Lung microvascular endothelial cell (primary cell): Measurements from ENCODE around the gene GPR108. TPM values are rescaled to one million over a fixed set of nuclear protein-coding genes. Genes with fewer than 3 reads are reported as not detected.
"Not testable (repeated sequence)": the region's sequence is repeated elsewhere in the genome, so short reads cannot be mapped to it uniquely, and the experiment has no call there.

ENCODE experiments used
- DNase-seq, 2 donors: peaks; one replicate each; pipeline versions ENCODE4 v3.0.0 to v3.0.0-alpha.2; 2010; ENCODE audit warnings: low read depth in 2 of 2
- total RNA-seq: library from RNA; depleted of rRNA; stranded (reverse); fragments of >200 nt; gene quantifications from 2 replicates; pipeline ENCODE4 v1.2.1, GENCODE V29; 2014

Gene GPR108
- total RNA-seq = 42.1 and 58.3 TPM in 2 replicates

DNA sequence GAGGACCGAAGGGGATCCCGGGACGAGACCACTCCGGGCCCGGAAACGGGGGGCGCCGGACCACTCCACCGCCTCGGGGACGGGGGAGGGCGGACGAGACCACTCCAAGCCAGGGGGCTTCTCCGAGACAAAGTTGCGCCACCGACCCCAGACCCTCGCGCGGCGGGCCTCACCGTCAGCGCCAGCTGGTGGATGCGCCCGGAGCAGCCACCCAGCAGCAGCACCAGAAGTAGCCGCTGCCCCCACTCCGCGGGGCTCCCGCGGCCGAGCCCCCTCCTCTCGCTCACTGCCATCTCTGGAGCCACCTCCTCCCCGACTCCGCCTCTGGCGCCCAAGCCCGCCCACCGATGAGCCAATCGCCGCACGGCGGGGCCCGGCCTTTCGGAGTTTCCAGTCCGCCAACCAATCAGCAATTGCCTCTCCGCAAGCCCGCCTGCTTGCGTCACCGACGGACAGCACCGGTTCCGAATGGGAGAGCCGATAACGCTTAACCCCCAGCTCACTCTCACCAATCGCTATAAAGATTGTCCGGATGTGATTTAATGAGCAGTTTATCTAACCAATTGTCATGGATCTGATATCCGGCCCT is at the start of gene GPR108:
Gene GPR108, minus strand, starts transcription at position 297 of the 589 bp plus-strand sequence. Its CDS starts 4 bp downstream, at position 293.
- DNase-seq = peak in 1 of 2 donors; percentile 100

GRCh38 chr19:6779206-6779605 is 41.8 kb upstream of the GPR108 start:
- DNase-seq = no peak

DNA sequence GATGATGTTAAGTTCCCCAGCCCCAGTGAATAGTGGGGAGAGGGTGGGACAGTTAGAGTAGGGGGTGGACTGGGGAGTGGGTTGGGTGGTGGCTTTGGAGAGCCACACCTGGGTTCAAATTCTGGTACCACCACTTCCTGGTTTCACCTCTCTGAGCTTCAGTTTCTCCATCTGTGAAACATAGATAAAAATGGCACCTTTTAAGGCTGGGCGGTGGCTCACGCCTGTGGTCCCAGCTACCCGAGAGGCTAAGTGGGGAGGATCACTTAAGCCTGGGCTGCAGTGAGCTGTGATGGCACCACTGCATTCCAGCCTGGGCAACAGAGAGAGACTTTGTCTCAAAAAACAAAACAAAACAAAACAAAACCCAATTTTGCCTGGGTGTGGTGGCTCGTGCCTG is 41.0 kb upstream of the GPR108 start:
- DNase-seq = no peak

DNA sequence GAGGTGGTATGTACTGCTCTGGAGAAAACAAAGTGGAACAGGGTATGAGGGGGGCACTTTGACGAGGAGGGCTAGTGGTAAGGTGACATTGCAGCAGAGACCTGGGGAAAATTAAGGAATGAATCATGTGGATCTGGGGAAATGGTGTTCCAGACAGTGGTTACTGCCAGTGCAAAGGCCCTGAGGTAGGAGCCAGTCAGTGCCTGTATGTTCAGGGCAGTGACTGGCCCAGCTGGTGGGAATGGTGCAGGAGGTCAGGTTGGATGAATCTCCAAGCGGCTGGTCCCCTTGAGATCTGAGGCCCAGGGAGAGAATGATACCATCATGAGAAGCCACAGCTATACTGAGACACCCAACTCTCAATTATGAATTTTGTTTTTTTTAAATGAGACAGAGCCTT is 40.1 kb upstream of the GPR108 start:
- no peak for DNase-seq

DNA sequence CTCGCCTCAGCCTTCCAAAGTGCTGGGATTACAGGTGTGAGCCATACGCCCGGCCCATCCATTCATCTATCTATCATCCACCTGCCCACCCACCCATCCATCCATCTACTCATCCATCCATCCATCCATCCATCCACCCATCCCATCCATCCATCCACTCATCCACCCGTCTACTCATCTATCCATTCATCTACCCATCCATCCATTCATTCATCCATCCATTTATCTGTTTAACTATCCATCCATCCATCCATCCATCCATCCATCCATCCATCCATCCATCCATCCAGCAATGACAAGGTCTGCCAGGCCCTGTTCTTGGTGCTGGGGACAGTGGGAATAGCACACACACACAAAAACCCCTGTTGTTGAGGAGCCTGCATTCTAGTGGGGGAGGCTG is 39.6 kb upstream of the GPR108 start:
- DNase-seq = no peak

- not testable (repeated sequence) for DNase-seq
Measured at GRCh38 chr19:6776045-6776444, 38.7 kb upstream of the GPR108 start.

GRCh38 chr19:6774821-6775707 is 37.7 kb upstream of the GPR108 start:
- DNase-seq = no peak

GRCh38 chr19:6773323-6773931 is 36.0 kb upstream of the GPR108 start:
- DNase-seq = no peak

GRCh38 chr19:6772866-6773322 is 35.5 kb upstream of the GPR108 start:
- DNase-seq = no peak

GRCh38 chr19:6772028-6772865 is 34.9 kb upstream of the GPR108 start, which contains the start of gene VAV1:
TSS of gene VAV1 (plus strand) at chr19:6772708. CDS start at chr19:6772808, 100 bp downstream.
- DNase-seq = no peak

DNA sequence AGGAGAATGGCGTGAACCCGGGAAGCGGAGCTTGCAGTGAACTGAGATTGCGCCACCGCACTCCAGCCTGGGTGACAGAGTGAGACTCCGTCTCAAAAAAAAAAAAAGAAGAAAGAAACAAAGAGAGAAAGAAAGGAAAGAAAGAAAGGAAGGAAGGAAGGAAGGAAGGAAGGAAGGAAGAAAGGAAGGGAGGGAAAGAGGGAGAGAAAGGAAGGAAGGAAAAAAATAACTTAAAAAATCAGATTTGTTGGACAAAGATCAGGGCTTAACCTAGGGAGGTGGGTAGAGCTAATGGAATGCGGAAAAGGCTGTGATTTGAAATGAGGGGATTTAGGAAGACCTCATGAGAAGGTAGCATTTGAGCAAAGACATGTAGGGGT is 34.3 kb upstream of the GPR108 start:
- not testable (repeated sequence) for DNase-seq

- DNase-seq = peak; percentile 27 to 33
Measured at GRCh38 chr19:6769006-6769619, 31.7 kb upstream of the GPR108 start.

- no peak for DNase-seq
Measured at GRCh38 chr19:6768236-6768785, 30.9 kb upstream of the GPR108 start.

- peak; percentile 17 to 85 for DNase-seq
Measured at GRCh38 chr19:6767357-6768235, 30.2 kb upstream of the GPR108 start, which contains the start of gene SH2D3A. TSS of gene SH2D3A (minus strand) at chr19:6767435. CDS start at chr19:6763748, 3,687 bp downstream.

DNA sequence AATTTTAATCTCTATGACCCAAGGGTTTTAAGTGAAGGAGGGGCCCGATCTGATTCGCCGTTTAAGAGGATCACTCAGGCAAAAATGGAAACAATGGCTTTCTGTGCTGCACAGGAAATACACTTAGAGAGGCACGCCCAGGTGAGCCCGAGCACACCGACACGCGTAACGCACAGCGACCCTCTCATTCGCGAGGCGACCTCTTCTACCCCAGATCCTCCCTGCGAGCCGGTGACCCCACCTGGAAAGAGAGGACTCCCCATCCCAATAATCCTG is 29.6 kb upstream of the GPR108 start:
- peak in 1 of 2 donors; percentile 22 for DNase-seq

GRCh38 chr19:6766357-6767080 is 29.1 kb upstream of the GPR108 start:
- no peak for DNase-seq

DNA sequence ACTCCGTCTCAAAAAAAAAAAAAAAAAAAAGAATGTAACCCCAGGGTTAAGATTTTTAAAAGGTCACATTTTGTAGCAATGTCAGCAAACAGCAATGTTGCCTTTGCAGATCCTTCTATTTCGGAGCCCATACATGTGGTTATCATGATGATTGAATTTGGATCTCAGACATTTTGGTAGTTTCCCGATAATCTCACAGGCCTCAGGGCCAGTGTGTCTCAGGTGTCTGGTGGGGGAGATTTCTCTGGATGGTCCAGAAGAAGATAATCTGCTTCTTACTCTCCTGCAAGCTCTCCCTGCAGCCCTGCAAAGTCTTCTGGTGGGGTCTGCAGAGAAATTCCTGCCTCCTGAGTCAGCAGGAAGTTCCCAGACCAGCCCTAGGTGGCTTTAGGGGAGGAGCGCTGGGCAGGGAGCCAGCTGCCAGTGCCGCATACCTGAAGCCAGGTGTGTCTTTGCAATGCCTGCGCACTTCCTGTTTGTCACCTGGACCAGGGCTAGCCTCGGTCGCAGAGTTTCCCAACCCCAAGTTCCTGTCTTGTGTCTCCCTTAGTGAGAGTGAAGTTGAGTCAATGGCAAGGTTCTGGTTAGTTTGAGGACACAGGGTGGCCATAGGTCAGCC is 28.5 kb upstream of the GPR108 start:
- no peak for DNase-seq

DNA sequence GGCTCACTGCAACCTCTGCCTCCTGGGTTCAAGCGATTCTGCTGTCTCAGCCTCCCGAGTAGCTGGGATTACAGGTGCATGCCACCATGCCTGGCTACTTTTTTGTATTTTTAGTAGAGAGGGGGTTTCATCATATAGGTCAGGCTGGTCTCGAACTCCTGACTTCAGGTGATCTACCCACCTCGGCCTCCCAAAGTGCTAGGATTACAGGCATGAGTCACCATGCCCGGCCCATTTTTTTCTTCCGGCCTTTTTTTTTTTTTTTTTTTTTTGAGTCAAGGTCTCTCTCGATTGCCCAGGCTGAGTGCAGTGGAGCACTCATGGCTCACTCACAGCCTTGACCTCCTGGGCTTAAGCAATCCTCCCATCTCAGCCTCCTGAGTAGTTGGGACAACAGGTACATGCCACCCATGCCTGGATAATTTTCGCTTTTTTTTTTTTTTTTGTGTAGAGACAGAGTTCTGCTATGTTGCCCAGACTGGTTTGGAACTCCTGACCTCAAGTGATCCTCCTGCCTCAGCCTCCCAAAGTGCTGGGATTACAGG is 24.9 kb upstream of the GPR108 start:
- DNase-seq = not testable (repeated sequence)
